ENCODE measurements around the gene PACSIN2. TPM values are rescaled to one million over a fixed set of nuclear protein-coding genes. Genes with fewer than 3 reads are reported as not detected.

Gene PACSIN2
- total RNA-seq, 1 donor from 2014 or later: 78.5 TPM

- DNase-seq (ENCODE audit: low spot score): no peak
These were observed 193.6 kb downstream of the PACSIN2 start for GRCh38 chr22:42821386-42821785.

GRCh38 chr22:42820045-42820763 is 194.7 kb downstream of the PACSIN2 start:
- no peak for DNase-seq (ENCODE audit: low spot score)

Other genes starting within 250 kb of the PACSIN2 start
- gene ARFGAP3, start 157.9 kb downstream of the PACSIN2 start, total RNA-seq: 32.8 TPM
- gene TTLL1, start 74.2 kb upstream of the PACSIN2 start, total RNA-seq: 12.9 TPM
- 2.5 TPM for gene BIK, start 95.6 kb upstream of the PACSIN2 start, total RNA-seq
- 19.5 TPM for gene MCAT, start 128.2 kb upstream of the PACSIN2 start, total RNA-seq
- 130 TPM for gene TSPO, start 136.4 kb upstream of the PACSIN2 start, total RNA-seq
- 41.0 TPM for gene TTLL12, start 172.0 kb upstream of the PACSIN2 start, total RNA-seq

All from ureter (tissue), 1 donor.